ENCODE data around the gene RXRB.

Gene RXRB

GRCh38 chr6:33177552-33178446 is 22.7 kb downstream of the RXRB start:
- Histone ChIP-seq H4K20me1 (no peaks in the 10 kb centered on the region), H3K27me3 (no peaks in the 10 kb centered on the region), H3K36me3 (no peaks in the 10 kb centered on the region), H3K4me1 (peaks cover 61% of the 10 kb centered on the region), H3K4me3 (no peak overlapping the region), H3K4me2 (peak overlapping the region; percentile 75), H3K9ac (no peak overlapping the region), H3K27ac (peak overlapping the region; percentile 61), H3K9me3 (no peaks in the 10 kb centered on the region)
- TF ChIP-seq Cebpa-rat (IDR thresholded peaks at IDR 0.05): no peak

GRCh38 chr6:33176906-33177305 is 23.6 kb downstream of the RXRB start:
- Histone ChIP-seq H3K27ac (peak overlapping the region; percentile 61; the same call in 1 of the 2 replicates), H4K20me1 (no peaks in the 10 kb centered on the region), H3K9me3 (no peaks in the 10 kb centered on the region), H3K36me3 (no peaks in the 10 kb centered on the region), H3K4me2 (peak overlapping the region; percentile 75), H3K4me3 (no peak overlapping the region), H3K27me3 (no peaks in the 10 kb centered on the region), H3K4me1 (peaks cover 70% of the 10 kb centered on the region), H3K9ac (no peak overlapping the region)
- TF ChIP-seq Cebpa-rat (IDR thresholded peaks at IDR 0.05): no peak

- Histone ChIP-seq H3K4me2 (peak overlapping the region; percentile 80), H3K36me3 (no peaks in the 10 kb centered on the region), H3K27me3 (no peaks in the 10 kb centered on the region), H3K27ac (no peak overlapping the region), H3K4me1 (peaks cover 83% of the 10 kb centered on the region), H3K9ac (no peak overlapping the region), H3K4me3 (no peak overlapping the region), H3K9me3 (no peaks in the 10 kb centered on the region), H4K20me1 (no peaks in the 10 kb centered on the region)
- TF ChIP-seq Cebpa-rat (IDR thresholded peaks at IDR 0.05): no peak
These were observed 24.9 kb downstream of the RXRB start for GRCh38 chr6:33175436-33176069.

- no peaks in the 10 kb centered on the region for H3K36me3 ChIP-seq
- no peaks in the 10 kb centered on the region for H3K9me3 ChIP-seq
- H3K4me1 ChIP-seq: peaks cover 91% of the 10 kb centered on the region
- H3K27me3 ChIP-seq: no peaks in the 10 kb centered on the region
- H3K4me3 ChIP-seq: no peak overlapping the region
- H3K27ac ChIP-seq: peak overlapping the region; percentile 1; the same call in 1 of the 2 replicates
- H4K20me1 ChIP-seq: no peaks in the 10 kb centered on the region
- H3K9ac ChIP-seq: peak overlapping the region; percentile 14; the same call in 1 of the 2 replicates
- H3K4me2 ChIP-seq: peak overlapping the region; percentile 80
- TF ChIP-seq Cebpa-rat (IDR thresholded peaks at IDR 0.05): no peak
These were observed 25.7 kb downstream of the RXRB start for GRCh38 chr6:33174784-33175183.

GRCh38 chr6:33173535-33174180 is 26.8 kb downstream of the RXRB start:
- peak overlapping the region; percentile 58 for H3K27ac ChIP-seq
- H4K20me1 ChIP-seq: no peaks in the 10 kb centered on the region
- H3K4me1 ChIP-seq: peaks cover 94% of the 10 kb centered on the region
- peak overlapping the region; percentile 51; the same call in 1 of the 2 replicates for H3K9ac ChIP-seq
- H3K36me3 ChIP-seq: no peaks in the 10 kb centered on the region
- no peak for TF ChIP-seq Cebpa-rat (IDR thresholded peaks at IDR 0.05)
- no peaks in the 10 kb centered on the region for H3K27me3 ChIP-seq
- peak overlapping the region; percentile 80 for H3K4me2 ChIP-seq
- no peaks in the 10 kb centered on the region for H3K9me3 ChIP-seq
- peak overlapping the region; percentile 28; the same call in 1 of the 2 replicates for H3K4me3 ChIP-seq

- no peak for TF ChIP-seq Cebpa-rat (IDR thresholded peaks at IDR 0.05)
- Histone ChIP-seq H3K9me3 (no peaks in the 10 kb centered on the region), H3K4me3 (0 out of 2 replicates have a peak overlapping the region, but pooled peaks have one; percentile 28), H3K4me2 (peak overlapping the region; percentile 80), H3K9ac (0 out of 2 replicates have a peak overlapping the region, but pooled peaks have one; percentile 51), H3K27me3 (no peaks in the 10 kb centered on the region), H3K27ac (peak overlapping the region; percentile 58), H3K36me3 (no peaks in the 10 kb centered on the region), H3K4me1 (peaks cover 94% of the 10 kb centered on the region), H4K20me1 (no peaks in the 10 kb centered on the region)
These were observed 27.6 kb downstream of the RXRB start for GRCh38 chr6:33172688-33173534.

GRCh38 chr6:33171880-33172687 is 28.4 kb downstream of the RXRB start:
- Histone ChIP-seq H3K27me3 (no peaks in the 10 kb centered on the region), H3K36me3 (no peaks in the 10 kb centered on the region), H3K4me1 (peaks cover 91% of the 10 kb centered on the region), H3K4me2 (peak overlapping the region; percentile 80), H3K9ac (no peak overlapping the region), H3K4me3 (no peak overlapping the region), H3K27ac (peak overlapping the region; percentile 26; the same call in 1 of the 2 replicates), H4K20me1 (no peaks in the 10 kb centered on the region), H3K9me3 (no peaks in the 10 kb centered on the region)
- TF ChIP-seq Cebpa-rat (IDR thresholded peaks at IDR 0.05): no peak

- Histone ChIP-seq H4K20me1 (no peaks in the 10 kb centered on the region), H3K4me2 (peak overlapping the region; percentile 80), H3K4me3 (no peak overlapping the region), H3K27me3 (no peaks in the 10 kb centered on the region), H3K4me1 (peaks cover 82% of the 10 kb centered on the region), H3K36me3 (no peaks in the 10 kb centered on the region), H3K27ac (peak overlapping the region; percentile 41; the same call in 1 of the 2 replicates), H3K9me3 (no peaks in the 10 kb centered on the region), H3K9ac (no peak overlapping the region)
- TF ChIP-seq Cebpa-rat (IDR thresholded peaks at IDR 0.05): no peak
These were observed 29.2 kb downstream of the RXRB start for GRCh38 chr6:33171016-33171879.
